ELR (cell line): Measurements from ENCODE around the gene ZDHHC13.

Source experiments
- DNase-seq: peaks from one replicate; pipeline ENCODE4 v3.0.0-alpha.2; 2015; ENCODE audit warnings: low read depth

ZDHHC13 gene, protein sequence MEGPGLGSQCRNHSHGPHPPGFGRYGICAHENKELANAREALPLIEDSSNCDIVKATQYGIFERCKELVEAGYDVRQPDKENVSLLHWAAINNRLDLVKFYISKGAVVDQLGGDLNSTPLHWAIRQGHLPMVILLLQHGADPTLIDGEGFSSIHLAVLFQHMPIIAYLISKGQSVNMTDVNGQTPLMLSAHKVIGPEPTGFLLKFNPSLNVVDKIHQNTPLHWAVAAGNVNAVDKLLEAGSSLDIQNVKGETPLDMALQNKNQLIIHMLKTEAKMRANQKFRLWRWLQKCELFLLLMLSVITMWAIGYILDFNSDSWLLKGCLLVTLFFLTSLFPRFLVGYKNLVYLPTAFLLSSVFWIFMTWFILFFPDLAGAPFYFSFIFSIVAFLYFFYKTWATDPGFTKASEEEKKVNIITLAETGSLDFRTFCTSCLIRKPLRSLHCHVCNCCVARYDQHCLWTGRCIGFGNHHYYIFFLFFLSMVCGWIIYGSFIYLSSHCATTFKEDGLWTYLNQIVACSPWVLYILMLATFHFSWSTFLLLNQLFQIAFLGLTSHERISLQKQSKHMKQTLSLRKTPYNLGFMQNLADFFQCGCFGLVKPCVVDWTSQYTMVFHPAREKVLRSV

DNA sequence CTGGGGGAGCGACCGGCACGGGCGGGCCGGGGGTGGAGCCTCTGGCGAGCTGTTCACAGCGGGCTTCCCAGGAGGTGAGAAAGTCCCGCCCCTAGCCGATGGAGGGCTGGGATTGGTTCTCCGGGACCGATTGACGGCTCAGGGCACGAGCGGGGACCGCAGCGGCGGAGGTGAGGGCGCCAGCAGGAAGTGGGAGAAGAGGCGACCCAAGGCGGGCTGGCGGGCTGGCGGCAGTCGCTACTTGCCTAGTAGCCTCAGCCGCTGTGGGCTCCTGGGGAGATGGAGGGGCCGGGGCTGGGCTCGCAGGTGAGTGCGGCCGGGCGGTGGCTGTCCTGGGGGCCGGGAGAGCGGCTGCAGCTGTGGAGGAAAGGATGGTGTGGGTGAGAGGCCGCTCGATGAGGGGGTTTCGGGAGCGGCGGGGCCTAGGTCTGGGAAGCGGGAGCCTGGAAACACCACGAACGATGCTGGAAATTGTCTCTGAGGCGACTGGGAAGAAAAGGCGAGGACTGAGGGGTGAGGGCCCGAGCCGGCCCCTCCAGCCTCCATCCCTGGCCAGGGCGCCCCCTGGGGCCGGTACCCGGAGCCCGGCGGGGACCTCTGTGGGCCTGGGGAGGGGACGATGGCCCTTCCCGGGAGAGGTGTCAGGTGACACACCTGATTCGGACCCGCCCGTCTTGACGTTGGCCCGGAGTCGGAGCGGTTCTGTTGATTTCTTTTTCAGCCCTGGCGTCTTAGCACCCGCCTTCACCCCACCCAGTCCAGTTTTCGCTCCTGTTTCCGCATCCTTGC is at the start of gene ZDHHC13:
TSS of gene ZDHHC13 (plus strand) at position 198 of the 789 bp plus-strand sequence. CDS start at position 280, 82 bp downstream.
- peak; percentile 92 for DNase-seq

DNA sequence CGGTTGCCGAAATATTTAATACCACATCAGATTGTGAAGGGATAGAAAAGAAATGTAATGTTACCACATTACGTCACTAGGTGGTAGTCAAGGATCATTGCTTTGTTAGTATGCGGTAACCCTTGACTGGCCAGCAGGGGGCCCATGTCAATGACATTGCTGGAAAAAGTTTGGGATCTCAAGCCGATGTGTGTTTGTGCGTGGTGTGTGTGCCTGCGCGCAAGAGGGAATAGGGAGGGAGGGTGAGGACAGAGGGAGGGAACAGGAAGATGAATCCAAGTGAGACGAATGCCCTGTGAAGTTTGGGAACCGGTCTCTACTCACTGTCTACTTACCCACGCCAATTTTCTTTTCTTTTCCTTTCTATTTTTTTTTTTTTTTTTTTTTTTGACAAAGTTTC is 45.7 kb upstream of the ZDHHC13 start:
- peak; percentile 90 for DNase-seq

DNA sequence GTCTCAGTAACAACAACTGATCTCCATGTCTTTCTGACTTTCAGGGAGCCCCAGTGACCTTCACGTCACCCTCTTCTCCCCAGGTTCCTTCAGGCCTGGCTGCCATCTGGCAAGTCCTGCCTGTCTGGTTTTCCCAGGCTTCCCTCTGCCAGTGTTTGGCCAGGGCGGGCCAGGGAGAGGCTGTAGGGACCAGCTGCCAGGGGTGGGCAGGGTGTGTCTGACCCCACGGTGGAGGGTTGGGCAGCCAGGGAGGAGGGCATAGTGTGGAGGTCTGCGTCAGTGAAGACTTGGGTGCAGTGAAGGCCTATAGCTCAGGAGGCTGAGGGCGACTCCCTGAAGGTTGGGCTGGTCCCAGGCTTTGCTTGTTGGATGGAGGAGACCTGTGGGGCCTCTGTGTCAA is 44.5 kb upstream of the ZDHHC13 start:
- no peak for DNase-seq

DNA sequence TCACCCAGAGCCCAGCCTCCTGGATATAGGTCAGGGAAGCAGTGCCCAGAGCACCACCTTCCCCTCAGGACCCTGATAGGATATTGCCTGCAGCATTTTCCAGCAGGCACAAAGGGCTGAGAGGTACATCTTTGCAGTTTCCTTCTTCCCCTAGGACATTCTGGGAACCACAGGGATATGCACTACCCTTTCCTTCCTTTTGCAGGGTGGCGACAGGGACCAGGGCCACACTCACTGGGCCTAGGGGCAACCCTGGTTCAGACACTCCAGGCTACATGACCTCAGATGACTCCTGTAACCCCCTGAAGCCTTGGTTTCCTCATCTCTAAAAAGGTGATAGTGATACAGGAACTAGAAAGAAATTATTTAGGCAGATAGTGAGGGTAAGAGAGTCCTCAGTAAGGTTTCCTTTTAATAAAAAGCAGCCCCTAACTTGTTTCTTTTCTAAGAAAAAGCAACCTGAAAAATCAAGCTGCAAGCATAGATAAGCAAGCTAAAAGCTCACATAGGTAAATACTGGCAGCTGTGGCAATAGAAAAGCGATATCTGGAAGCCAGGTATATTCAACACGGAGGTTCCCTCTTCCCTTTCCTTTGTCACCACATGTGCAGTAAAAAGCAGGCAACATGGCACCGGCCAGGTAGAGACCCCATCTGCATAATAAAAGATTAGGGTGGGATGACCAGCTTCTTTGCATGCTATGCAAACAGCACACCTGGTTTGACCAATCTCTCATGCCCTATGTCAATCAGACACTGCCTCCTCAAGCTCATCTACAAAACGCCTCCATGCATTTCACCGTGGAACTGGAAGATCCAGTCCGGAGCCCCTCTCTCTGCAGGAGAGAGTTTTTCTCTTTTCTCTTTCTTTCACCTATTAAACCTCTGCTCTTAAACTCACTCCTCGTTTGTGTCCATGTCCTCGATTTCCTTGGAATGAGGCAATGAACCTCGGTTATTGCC is 43.2 kb upstream of the ZDHHC13 start:
- DNase-seq, result no peak

DNA sequence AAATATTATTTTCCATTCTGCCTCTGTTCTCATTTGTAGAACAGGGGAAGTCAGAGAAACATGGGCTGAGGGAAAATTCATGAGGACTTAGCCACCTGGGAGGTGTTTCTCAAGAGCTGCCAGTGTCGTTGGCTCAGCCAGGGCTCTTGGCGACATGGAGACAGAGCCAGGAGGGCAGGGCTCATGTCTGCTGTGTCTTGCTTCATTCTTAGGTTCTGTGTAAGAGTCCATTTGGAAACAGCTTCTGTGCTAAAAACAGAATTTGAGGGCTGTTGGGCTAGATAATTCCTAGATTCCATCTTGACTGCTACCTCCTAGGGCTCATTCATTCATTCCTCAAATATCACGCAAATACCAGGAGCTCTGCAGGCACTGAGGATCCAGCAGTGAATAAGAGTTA is 41.3 kb upstream of the ZDHHC13 start:
- DNase-seq, result no peak

DNA sequence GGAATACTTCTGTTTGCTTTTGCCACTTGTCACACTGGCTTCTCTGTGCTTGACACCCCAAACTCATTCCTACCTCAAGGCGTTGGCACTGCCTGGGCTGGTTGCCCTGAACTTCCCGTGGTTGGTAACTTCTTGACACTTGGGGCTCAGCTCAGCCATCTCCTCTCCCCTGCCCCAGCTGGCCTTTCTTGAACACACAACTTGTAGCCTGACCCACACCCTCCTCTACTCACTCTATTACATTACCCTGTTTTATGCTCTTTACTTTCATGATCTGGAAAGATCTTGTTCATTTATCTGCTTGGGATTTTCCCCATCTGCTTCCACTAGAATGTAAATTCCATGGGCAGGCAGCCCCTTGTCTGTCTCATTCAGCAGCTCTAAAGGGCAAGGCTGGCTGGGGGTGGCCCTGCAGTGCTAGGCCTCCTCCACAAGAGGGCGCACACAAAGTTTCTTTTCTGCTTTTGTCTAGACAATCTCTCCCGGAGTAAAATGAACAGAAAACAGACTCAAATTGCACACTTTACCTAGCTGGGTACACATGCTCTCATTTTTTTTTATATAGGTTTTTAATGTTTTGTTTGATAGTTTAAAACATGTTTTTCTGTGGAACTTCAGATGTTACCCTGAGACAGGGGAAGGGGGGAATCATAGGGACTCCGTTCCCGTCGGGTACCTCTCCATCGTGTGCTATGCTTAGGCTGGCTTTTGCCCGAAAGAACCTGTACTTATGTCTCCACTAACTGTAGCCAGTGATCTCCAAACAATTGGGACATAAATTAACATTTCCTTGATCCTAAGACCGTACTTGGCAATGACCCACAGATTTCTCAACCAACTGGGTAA is 40.0 kb upstream of the ZDHHC13 start:
- DNase-seq, result peak; percentile 62

DNA sequence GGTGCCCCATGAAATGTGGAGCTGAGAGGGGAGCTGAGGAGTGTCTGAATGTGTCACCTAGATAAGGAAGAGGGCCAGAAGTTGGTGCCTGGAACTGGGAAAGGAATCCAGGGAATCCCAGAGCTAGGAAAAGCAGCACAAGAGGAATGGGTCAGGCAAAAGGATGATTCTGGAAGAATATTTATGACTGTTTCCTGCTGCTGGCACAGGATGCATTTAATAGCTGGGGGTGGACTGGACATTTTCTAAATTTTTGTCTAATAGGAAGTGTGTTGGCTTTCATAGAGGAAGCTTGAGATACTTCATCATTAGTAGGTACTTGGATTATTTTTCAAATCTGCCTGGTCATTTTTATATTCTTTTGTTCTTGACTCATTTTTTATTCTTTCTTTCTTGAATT is 39.0 kb upstream of the ZDHHC13 start:
- no peak for DNase-seq

DNA sequence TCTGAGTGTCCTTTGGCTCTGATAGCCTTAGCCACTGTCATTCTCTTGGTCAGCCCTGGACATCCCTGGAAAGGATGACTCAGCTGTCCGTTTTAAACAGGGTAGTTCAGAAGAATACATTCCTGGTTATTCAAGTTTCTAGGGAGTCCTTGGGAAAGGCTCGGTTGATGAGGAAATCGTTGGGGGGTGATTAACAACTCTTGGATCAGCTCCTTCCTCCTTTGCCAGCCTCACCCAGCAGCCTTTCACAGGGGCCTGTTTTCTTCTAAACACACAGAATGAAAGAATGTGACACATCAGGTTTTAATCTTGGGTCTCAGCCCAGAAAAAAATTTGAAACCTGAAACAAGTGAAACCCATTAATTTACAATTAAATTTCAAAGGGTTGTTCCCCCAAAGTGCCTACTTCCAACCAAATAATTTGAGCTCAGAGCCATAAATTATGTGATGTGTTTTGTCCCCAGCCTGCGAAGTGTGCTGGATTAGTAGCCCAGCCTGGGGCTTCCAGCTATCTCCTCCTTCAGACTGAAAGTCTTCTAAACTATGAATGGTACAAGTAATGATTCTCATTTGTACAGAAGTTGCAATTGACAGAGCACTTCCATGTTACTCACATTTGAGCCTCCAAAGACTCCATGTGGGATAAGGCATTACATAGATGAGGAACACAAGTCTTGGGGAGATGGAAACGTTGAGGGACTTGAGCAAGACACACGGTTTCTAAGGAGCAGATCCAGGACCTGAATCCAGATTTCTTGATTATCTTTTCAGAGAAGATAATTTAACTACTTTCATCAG is 37.1 kb upstream of the ZDHHC13 start:
- peak; percentile 91 for DNase-seq

DNA sequence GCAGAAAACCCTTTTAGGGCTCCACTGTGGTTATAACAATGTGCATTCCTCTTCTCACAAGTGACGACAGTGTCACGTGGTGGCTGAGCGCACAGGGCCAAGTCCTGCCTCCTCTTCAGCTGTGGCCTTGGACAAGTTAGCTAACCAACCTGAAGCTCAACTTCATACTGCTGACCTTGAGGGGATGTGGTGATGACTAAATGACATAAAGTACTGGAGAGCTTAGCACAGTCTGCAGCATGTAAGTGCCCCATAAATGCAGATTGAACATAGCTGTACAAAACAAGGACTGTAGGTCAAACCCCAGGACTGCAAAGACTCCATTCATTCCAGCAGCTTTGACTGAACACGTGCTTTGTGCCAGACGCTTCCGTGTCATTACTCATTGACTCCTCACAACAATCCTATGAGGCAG is 36.4 kb upstream of the ZDHHC13 start:
- DNase-seq, result peak; percentile 49

DNA sequence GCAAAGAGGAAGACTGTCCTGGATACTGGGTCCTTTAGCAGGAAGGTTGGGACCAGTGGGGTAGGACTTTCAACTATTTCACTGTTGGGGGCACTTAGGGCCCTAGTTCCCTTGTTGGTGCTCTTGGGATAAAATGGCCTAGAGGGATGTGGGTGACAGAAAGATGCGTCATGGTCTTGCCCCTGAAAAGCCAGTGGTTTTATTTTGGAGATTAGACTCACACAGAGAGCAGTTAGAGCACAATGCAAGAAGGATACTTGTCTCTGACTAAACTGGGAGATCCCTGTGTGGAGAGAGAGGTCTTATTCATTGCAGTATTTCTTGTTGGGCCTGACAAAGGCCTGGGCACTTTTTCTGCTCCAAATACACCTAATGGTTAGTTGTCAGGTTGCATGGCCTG is 33.8 kb upstream of the ZDHHC13 start:
- DNase-seq, result no peak

DNA sequence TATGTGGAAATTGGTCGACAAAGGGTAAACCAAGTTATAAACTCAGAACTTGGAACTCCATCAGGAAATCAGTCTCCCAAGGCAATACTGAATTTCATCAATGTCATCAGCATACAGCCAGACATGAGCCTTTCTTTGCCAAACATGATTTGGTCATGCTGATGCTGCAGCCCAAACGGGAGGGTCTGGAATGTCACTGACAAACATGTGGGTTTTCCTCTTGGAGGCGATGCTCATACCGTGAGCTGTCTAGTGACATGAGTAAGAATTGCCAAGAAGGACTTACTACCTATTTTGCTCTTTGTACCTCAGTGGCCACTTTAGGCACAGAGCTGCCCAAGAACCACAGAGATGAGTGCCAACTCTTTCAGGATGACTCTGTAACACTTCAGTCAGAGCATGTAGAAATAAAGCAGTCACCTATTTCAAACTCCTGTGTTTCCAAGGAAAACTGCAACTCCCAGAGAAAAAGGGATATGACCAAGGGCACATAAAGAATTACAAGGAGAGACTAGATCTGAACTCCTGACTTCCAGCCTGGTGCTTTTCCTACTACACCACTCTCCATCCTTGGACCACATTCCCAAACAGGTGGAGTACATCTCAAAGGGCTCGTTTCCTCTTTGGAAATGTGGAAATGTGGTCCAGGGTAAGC is 32.2 kb upstream of the ZDHHC13 start:
- DNase-seq, result peak; percentile 14

DNA sequence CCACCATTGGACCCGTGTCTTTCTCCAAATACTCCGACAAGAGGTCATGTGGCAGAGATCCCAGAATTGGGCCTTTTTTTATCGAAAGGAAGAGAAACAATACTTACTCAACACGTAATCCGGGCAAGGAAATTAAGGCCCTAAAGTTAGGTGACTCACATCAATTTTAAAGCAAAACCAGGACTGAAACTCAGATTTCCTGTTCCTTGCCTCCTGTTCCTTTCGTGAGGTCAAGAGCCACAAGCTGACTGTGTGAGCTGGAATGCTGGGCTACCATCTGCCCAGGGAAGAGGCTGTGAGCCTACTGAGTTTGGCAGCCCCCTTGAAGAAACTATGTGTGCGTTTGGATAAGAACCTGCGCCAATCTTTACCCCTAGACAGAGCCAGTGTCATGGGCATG is 29.3 kb upstream of the ZDHHC13 start:
- DNase-seq, result peak; percentile 92

DNA sequence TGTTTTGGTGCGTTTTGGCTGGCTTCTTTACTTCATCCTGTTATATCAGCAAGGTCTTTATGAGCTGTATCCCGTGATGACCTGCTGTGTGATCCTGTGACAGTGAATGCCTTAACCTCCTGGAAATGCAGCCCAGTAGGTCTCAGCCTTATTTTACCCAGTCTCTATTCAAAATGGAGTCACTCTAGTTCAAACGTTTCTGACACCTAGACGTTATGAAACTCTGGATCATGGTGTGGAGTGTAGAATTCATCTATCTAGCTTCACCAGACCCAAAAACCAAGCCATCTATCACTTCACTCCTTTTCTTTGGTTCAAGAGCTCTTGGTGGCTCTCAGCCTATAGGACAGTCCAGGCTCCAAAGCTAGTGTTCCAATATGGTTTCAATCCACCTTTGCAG is 28.2 kb upstream of the ZDHHC13 start:
- no peak for DNase-seq

DNA sequence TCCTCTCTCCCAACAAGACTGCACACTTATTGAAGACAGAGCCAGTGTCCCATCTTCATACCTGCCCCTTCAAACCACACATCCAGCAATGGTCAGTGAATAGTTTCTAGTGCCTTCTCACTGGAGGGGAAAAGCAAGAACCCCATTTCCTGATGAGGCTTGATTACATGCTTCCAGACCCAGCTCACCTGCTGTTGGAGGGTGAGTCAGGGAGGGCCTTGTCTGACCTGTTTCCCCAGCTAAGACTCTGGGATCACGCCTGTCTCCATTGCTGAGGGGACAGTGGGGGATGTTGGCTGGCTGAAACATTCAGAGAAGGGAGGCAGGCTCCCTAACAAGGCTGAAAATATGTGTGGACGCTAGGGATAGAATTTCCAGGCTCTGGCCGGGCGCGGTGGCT is 27.5 kb upstream of the ZDHHC13 start:
- no peak for DNase-seq

DNA sequence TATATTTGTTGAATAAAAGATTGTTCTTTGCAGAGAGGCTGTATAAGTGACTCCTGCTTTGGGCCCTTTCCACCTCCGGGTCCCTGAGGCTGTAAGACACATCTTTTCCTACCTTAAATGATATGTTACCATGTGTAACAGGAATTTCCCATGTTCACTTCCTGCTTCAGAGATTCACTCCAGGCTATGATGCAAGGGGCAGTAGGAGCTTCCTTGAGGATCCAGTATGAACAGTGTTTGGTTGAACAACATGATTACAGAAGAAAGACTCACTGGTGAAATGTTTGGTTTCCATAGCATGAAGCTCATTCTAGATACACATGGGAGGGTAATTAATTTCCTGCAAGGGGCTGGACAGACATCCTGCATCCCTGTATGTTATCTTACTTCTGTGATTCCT is 25.6 kb upstream of the ZDHHC13 start:
- DNase-seq, result no peak

DNA sequence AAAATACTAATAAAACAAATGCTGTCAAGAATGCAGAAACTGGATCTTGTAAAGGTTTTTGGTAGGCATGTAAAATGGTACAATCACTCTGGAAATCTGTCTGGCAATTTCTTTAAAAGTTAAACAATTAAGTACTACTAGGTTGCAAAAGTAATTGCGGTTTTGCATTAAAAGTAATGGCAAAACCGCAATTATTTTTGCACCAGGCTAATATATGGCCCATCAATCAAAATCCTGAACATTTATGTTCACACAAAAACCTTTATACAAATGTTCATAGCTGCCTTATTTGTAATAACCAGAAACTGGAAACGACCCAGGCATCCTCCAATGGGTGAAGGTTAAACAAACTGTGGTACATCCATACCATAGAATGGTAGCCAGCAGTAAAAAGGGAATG is 24.6 kb upstream of the ZDHHC13 start:
- DNase-seq, result no peak

DNA sequence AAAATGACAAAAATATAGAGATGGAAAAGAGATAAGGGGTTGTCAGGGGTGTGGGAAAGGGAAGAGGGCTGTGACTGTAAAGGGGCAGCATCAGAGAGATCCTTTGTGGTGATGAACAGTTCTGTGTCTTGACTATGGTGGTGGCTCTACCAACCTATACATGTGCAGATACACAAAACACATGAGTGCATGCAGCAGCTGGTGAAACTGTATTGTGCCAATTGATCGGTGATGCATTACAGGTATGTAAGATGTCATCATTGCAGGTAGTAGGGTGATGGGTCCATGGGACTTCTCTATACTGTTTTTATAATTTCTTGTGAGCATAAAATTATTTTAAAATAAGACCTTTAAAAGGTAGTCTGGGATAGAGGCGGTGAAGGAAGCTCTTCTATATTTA is 24.1 kb upstream of the ZDHHC13 start:
- no peak for DNase-seq

DNA sequence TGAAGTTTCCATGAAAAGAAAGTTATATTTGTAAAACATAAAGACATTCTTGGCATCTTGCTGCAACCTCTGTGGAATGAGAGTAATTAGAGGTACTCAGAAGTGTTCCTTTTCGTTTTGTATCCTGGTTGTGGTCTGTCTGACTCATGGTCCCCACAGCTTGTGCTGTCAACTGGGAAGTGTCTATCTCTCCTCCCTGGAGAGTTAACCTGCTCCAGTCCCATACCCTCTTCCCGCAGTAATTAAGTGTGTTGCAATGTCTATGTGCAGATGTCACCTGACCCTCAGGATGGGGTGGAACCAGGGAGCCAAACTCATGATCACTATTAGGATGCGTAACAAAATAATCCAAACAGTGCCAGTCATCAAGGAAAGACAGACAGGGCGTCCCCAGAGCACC is 23.0 kb upstream of the ZDHHC13 start:
- DNase-seq, result peak; percentile 49

DNA sequence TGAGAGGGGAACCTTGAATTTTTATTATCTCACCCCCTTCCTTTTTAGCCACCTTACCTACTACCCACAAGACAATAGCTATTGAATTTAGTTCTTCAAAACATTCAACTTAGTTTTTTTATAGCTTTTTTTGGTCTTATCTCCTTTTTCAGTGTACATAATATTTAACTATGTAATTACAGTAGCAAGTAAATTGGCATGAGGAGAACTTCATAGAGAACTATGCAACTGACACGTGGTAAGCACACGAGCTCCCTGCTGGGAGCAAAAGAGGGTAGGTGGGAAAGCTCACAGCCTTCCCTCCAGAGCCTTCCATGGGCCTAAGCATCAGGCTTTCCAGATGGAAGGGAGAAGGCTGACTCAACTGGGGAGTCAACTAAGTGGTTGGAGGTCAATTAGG is 22.1 kb upstream of the ZDHHC13 start:
- DNase-seq, result no peak
